ENCODE results near the gene MBD3L4.
"Not testable (repeated sequence)": the region's sequence is repeated elsewhere in the genome, so short reads cannot be mapped to it uniquely, and the experiment has no call there.

MBD3L4 gene

GRCh38 chr19:7049021-7049420 is 9.0 kb upstream of the MBD3L4 start, which contains the start of gene MBD3L2:
MBD3L2 (plus strand) TSS chr19:7049321; CDS start chr19:7049374, 53 bp downstream.
- DNase-seq (ENCODE audit: low read depth in 2 of 2): not testable (repeated sequence)

GRCh38 chr19:7041563-7041962 is 1.6 kb upstream of the MBD3L4 start:
- DNase-seq (ENCODE audit: low read depth in 2 of 2): not testable (repeated sequence)

GRCh38 chr19:7030278-7030677 is 9.7 kb downstream of the MBD3L4 start, which contains the start of gene MBD3L5:
MBD3L5 (plus strand) TSS chr19:7030578; CDS start chr19:7030612, 34 bp downstream.
- DNase-seq (ENCODE audit: low read depth in 2 of 2): not testable (repeated sequence)

GRCh38 chr19:7028790-7029189 is 11.2 kb downstream of the MBD3L4 start:
- DNase-seq (ENCODE audit: low read depth in 2 of 2): not testable (repeated sequence)

- not testable (repeated sequence) for DNase-seq (ENCODE audit: low read depth in 2 of 2)
Observed at GRCh38 chr19:7021331-7021730, 18.6 kb downstream of the MBD3L4 start, which contains the start of gene MBD3L2B. MBD3L2B (minus strand) TSS chr19:7021431; CDS start chr19:7021397, 34 bp downstream.

- no peak for DNase-seq (ENCODE audit: low read depth in 2 of 2)
Observed at GRCh38 chr19:7018828-7019227, 21.2 kb downstream of the MBD3L4 start.

GRCh38 chr19:7013678-7014077 is 26.3 kb downstream of the MBD3L4 start:
- DNase-seq (ENCODE audit: low read depth in 2 of 2): no peak

GRCh38 chr19:7010722-7011593 is 29.0 kb downstream of the MBD3L4 start:
- no peak for DNase-seq (ENCODE audit: low read depth in 2 of 2)

- DNase-seq (ENCODE audit: low read depth in 2 of 2): no peak
Observed at GRCh38 chr19:7007859-7008258, 32.1 kb downstream of the MBD3L4 start.

- no peak for DNase-seq (ENCODE audit: low read depth in 2 of 2)
Observed at GRCh38 chr19:7006135-7006704, 33.8 kb downstream of the MBD3L4 start.

GRCh38 chr19:7004313-7004931 is 35.6 kb downstream of the MBD3L4 start:
- no peak for DNase-seq (ENCODE audit: low read depth in 2 of 2)

- no peak for DNase-seq (ENCODE audit: low read depth in 2 of 2)
Observed at GRCh38 chr19:7000816-7001215, 39.2 kb downstream of the MBD3L4 start.

GRCh38 chr19:7000333-7000732 is 39.6 kb downstream of the MBD3L4 start:
- no peak for DNase-seq (ENCODE audit: low read depth in 2 of 2)

GRCh38 chr19:6999933-7000332 is 40.0 kb downstream of the MBD3L4 start:
- DNase-seq (ENCODE audit: low read depth in 2 of 2): no peak

GRCh38 chr19:6997679-6998445 is 42.1 kb downstream of the MBD3L4 start:
- no peak for DNase-seq (ENCODE audit: low read depth in 2 of 2)

GRCh38 chr19:6996810-6997209 is 43.2 kb downstream of the MBD3L4 start:
- DNase-seq (ENCODE audit: low read depth in 2 of 2): no peak

- no peak for DNase-seq (ENCODE audit: low read depth in 2 of 2)
Observed at GRCh38 chr19:6995054-6995453, 44.9 kb downstream of the MBD3L4 start.

- DNase-seq (ENCODE audit: low read depth in 2 of 2): no peak
Observed at GRCh38 chr19:6988257-6988656, 51.7 kb downstream of the MBD3L4 start.

GRCh38 chr19:6987850-6988249 is 52.1 kb downstream of the MBD3L4 start:
- DNase-seq (ENCODE audit: low read depth in 2 of 2): no peak
